SKM-1 treated with dmso at 0.1 percent for 144 hours (cell line): ENCODE measurements around the gene RNASEH2C.
"Not testable (repeated sequence)": the region's sequence is repeated elsewhere in the genome, so short reads cannot be mapped to it uniquely, and the experiment has no call there.

Experiments
- DNase-seq: peaks from one replicate; lab custom pipeline; 2025; ENCODE audit not compliant: unreplicated experiment; lab: John Stamatoyannopoulos, UW

The RNASEH2C gene

DNA sequence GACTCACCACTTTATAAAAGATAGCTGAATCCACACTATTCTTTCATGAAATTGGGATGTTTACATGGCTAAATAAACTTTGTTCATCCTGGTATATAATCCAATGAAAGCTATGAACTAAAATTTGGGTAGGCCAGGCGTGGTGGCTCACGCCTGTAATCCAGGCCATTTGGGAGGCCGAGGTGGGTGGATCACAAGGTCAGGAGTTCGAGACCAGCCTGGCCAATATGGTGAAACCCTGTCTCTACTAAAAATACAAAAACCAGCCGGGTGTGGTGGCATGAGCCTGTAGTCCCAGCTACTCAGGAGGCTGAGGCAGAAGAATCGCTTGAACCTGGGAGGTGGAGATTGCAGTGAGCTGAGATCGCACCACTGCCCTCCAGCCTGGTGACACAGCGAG, 28.8 kb downstream of the RNASEH2C start:
- DNase-seq: not testable (repeated sequence)

DNA sequence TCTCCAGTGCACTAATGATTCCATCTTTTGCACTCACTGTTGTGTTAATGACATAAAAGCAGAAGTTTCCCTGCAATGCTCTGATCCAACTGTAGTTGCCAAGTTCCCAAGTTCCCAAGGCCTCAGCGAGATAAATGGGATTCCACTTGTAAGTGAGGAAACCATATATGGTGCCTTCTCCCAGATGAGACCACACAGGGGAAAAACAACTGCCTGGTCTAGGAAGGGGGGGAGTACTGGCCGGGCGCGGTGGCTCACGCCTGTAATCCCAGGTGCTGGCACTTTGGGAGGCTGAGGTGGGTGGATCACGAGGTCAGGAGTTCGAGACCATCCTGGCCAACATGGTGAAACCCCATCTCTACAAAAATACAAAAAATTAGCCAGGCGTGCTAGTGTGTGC, 34.6 kb downstream of the RNASEH2C start:
- DNase-seq: no peak

DNA sequence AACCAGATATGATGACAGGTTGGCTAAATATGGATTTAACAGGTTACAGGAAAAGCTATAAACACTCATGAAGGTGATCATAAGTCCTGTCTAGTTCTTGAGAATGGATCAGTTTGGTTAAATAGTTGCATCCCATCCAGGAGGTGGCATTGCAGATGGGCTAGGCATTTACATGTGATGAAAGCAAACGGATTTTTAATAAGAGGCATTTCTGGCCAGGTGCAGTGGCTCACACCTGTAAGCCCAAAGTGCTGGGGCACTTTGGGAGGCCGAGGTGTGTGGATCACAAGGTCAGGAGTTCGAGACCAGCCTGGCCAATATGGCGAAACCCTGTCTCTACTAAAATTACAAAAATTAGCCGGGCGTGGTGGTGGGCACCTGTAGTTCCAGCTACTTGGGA, 37.1 kb downstream of the RNASEH2C start:
- not testable (repeated sequence) for DNase-seq

DNA sequence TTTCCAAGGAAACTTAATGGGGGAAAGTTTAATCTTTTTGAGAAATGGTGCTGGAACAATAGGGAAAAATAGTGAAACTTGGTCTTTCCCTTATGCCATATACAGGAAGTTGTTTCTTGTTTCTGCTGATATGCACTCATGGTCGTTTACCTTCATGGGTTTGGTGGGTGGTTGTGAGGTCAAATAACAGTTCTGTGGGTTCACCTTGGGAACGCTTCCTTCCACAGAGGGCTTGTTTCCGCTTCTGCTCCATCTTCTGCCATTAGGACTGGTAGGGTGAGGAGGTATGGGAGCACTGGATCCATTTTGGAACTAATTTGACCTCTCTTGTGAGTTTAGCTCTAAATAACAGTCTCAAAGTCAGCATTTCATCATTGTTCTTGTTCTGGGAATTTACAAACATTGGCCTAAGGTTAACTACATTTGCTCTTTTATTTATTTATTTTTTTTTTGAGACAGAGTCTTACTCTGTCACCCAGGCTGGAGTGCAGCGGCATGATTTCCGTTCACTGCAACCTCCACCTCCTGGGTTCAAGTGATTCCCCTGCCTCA, 40.3 kb downstream of the RNASEH2C start:
- DNase-seq: no peak

DNA sequence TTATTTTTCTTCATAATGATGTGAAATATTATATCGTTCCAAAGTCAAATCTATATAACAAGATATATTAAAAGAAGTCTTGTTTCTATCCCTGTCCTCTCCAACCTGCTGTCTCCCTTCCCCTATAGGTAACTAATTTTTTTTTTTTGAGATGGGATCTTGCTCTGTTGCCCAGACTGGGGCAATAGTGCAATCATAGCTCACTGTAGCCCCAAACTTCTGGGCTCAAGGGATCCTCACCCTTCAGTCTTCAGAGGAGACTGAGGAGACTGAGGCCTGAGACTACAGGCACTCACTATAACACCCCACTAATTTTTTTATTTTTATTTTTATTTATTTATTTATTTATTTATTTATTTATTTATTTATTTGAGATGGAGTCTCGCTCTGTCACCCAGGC, 47.6 kb downstream of the RNASEH2C start:
- DNase-seq: no peak

DNA sequence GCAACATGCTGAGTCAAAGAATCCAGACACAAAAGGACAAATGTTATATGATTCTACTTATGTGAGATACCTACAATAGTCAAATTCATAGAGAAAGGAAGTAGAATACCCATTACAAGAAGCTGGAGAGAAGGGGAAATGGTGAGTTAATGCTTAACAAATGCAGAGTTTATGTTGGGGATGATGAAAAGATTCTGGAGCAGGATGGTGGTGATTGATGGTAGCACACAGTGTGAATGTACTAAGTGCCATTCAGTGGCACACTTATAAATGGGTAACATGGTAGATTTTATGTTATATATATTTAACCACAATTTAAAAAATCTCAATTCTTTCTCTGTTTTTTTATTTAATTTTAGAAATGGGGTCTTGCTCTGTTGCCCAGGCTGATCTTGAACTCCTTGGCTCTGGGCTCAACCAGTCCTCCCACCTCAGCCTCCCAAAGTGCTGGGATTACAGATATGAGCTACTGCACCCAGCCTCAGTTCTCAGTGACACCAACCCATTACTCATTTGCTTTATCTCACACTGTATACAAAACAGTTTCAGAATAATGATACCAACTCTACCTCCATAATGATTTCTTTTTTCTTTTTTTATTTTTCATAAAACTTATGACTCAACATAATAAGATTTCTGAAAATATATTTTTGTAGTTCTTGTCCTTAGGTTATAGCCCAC, 48.3 kb downstream of the RNASEH2C start:
- no peak for DNase-seq
